ENCODE results near the gene GALNT10. TPM values are rescaled to one million over a fixed set of nuclear protein-coding genes. Genes with fewer than 3 reads are reported as not detected.
A peak's percentile ranks its signal among the peaks of the same experiment; 100 is the strongest.

GALNT10 gene
- total RNA-seq, 1 donor, result 46.5 TPM

DNA sequence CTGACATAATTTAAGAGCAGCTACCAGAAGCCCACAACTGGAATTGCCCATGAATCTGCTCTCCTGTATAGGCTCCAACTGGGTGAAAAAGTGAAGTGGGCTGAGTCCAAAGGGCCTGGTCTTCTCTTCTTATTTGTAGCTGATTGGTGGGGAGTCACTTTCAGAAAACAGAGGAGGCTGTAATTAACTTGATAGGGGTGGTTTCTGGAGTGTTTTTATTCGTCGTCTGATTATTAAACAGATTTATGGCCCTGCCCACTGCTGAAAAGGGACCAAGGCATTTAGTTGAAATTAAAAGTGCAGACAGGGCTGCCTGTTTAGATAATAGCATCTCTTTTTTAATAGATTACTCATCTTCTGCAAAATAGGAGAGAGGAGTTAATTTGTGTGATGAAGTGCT is 174.2 kb downstream of the GALNT10 start:
- no peak for DNase-seq (ENCODE audit: low read depth)
- H3K4me3 ChIP-seq (ENCODE audit: low read depth, low read length), result no peak overlapping the region
- TF ChIP-seq CTCF (IDR thresholded peaks at IDR 0.05; ENCODE audit: insufficient read depth, low read length), result no peak

GRCh38 chr5:154365823-154366222 is 175.3 kb downstream of the GALNT10 start:
- TF ChIP-seq CTCF (IDR thresholded peaks at IDR 0.05; ENCODE audit: insufficient read depth, low read length), result no peak
- DNase-seq (ENCODE audit: low read depth), result peak; percentile 50
- H3K4me3 ChIP-seq (ENCODE audit: low read depth, low read length), result no peak overlapping the region

GRCh38 chr5:154366353-154366752 is 175.8 kb downstream of the GALNT10 start:
- no peak overlapping the region for H3K4me3 ChIP-seq (ENCODE audit: low read depth, low read length)
- peak; percentile 77 for DNase-seq (ENCODE audit: low read depth)
- no peak for TF ChIP-seq CTCF (IDR thresholded peaks at IDR 0.05; ENCODE audit: insufficient read depth, low read length)

DNA sequence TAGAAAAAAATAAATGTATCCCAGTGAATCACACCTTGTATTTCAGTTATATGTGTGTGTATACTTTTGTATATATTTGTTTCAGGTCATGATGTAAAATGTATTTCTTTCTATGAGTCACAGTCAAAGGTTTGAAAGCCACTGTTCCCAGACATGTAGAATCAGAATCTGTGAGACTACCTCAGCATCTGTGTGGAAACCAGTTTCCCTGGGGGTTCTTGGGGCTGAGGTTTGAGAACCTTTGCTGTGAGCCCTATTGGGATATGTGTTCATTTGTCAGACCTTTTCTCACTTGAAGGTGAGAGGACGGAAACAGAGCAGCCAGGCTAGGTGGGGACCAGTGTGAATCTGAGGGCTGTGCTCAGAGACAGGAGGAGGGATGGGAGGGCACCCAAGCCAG is 176.6 kb downstream of the GALNT10 start:
- TF ChIP-seq CTCF (IDR thresholded peaks at IDR 0.05; ENCODE audit: insufficient read depth, low read length), result no peak
- DNase-seq (ENCODE audit: low read depth), result peak; percentile 28
- no peak overlapping the region for H3K4me3 ChIP-seq (ENCODE audit: low read depth, low read length)

DNA sequence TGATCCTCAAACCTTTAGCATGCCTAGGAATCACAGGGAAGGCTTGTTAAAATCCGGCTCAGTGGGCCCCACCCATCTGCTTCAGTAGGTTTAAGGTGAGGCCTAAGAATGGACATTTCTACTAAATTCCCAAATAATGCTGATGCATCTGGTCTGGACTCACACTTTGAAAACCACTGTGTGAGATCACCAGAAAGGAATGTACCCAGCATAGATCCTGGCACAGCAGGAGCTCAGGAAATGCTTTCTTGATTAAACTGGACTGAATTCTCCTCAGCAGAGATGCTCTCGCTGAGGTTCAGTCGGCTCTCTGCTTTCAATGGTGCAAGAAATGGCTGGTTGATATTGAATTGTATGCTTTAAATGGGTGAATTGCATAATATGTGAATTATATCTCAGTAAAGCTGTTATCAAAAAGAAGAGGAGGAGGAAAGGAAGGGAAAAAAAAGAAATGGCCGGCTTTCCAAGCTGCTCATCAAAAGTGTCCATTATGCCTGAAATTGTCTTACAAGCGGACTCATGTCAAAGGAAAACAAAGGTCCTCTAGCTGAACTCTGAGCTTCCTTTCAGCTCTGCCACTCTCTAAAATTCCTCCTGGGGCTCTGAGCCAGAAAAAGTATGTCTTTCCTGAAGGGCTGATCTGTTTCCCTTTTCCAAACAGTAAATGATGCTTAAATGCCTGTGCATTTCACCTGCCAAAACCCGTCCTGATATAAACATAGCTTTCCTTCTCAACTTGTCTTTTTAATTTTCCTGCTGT is 177.7 kb downstream of the GALNT10 start:
- TF ChIP-seq CTCF (IDR thresholded peaks at IDR 0.05; ENCODE audit: insufficient read depth, low read length), result no peak
- DNase-seq (ENCODE audit: low read depth), result peak; percentile 98
- H3K4me3 ChIP-seq (ENCODE audit: low read depth, low read length), result no peak overlapping the region

DNA sequence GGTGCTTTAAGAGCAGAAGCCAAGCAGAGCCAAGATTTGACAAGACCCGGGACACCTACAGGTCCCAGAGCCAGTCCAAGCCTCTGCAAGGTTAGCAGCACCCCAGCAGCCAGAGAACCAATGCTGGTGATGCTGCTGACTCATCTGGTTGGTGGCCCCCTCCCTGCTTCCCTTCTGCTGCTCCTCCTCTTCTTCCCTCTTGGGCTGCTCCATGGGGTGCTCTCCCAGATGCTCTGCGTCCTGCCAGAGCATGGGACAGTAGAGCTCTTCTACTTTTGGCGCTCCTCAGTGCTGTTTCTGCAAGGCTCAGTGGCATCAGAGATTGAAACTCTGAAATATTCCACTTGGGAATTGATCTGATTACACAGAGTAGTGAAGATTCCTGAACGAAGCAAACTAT is 179.1 kb downstream of the GALNT10 start:
- H3K4me3 ChIP-seq (ENCODE audit: low read depth, low read length), result no peak overlapping the region
- no peak for TF ChIP-seq CTCF (IDR thresholded peaks at IDR 0.05; ENCODE audit: insufficient read depth, low read length)
- DNase-seq (ENCODE audit: low read depth), result no peak

DNA sequence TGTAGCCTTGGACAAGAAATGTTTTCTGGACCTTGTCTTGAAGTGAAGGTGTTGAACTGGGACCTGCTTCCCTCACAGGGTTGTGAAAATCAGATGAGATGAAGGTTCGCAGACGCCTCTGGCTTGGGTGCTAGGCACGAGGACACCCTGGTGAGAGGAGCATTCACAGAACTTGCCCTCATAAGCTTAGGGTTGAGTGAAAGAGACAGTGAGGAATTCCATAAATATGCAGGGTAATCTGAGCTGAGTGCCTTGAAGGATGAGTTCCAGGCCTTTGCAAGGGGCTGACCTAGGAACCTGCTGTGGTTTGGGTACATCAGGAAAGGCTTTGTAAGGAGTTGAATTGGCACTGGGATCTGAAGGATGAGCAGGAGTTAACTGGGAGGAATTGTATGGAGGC is 179.6 kb downstream of the GALNT10 start:
- TF ChIP-seq CTCF (IDR thresholded peaks at IDR 0.05; ENCODE audit: insufficient read depth, low read length), result no peak
- DNase-seq (ENCODE audit: low read depth), result no peak
- no peak overlapping the region for H3K4me3 ChIP-seq (ENCODE audit: low read depth, low read length)

All from fibroblast of the aortic adventitia (primary cell).